Trophoblast cell (in vitro differentiated cells and primary cell): Measurements from ENCODE around the gene SDK2.
"Not testable (repeated sequence)": the region's sequence is repeated elsewhere in the genome, so short reads cannot be mapped to it uniquely, and the experiment has no call there.

Experiments
- DNase-seq, 2 donors: peaks; one replicate each; pipeline ENCODE4 v3.0.0-alpha.2; 2016
- H2AFZ ChIP-seq: 2 replicates; pipeline ENCODE4 v1.6.1; 2013; ENCODE audit warnings: low read length, moderate library complexity, mild to moderate bottlenecking; ENCODE audit not compliant: insufficient read depth, poor library complexity
- H2AK5ac ChIP-seq: 2 replicates; pipeline ENCODE4 v1.6.1; 2013; ENCODE audit warnings: mild to moderate bottlenecking, low read length
- H2BK120ac ChIP-seq: 2 replicates; pipeline ENCODE4 v1.6.1; 2013; ENCODE audit warnings: low read length, mild to moderate bottlenecking, moderate library complexity; ENCODE audit not compliant: insufficient read depth, poor library complexity
- H2BK12ac ChIP-seq: 2 replicates; pipeline ENCODE4 v1.6.1; 2013; ENCODE audit warnings: mild to moderate bottlenecking, low read length, moderate library complexity
- H2BK5ac ChIP-seq: 2 replicates; pipeline ENCODE4 v1.6.1; 2013; ENCODE audit warnings: low read length, low read depth, moderate library complexity, mild to moderate bottlenecking; ENCODE audit not compliant: poor library complexity
- H3K14ac ChIP-seq: 2 replicates; pipeline ENCODE4 v1.6.1; 2013; ENCODE audit warnings: mild to moderate bottlenecking, low read length
- H3K18ac ChIP-seq: 2 replicates; pipeline ENCODE4 v1.6.1; 2013; ENCODE audit warnings: mild to moderate bottlenecking, low read length
- H3K23ac ChIP-seq: 2 replicates; pipeline ENCODE4 v1.6.1; 2013; ENCODE audit warnings: low read length
- H3K27ac ChIP-seq: 2 replicates; pipeline ENCODE4 v1.5.1; 2013; ENCODE audit warnings: low read depth, mild to moderate bottlenecking, inconsistent platforms, low read length, moderate library complexity
- H3K27me3 ChIP-seq: 2 replicates; pipeline ENCODE4 v1.6.1; 2013; ENCODE audit warnings: inconsistent platforms, mild to moderate bottlenecking, low read length, moderate library complexity; ENCODE audit not compliant: insufficient read depth
- H3K36me3 ChIP-seq, 2 experiments: 1 replicate in 1 of 2; 2 replicates in 1 of 2; pipeline ENCODE4 v1.6.1; 2013; ENCODE audit warnings: low read length in 2 of 2, mild to moderate bottlenecking in 2 of 2, moderate library complexity in 1 of 2; ENCODE audit not compliant: insufficient read depth in 2 of 2, control insufficient read depth in 1 of 2
- H3K4ac ChIP-seq: 2 replicates; pipeline ENCODE4 v1.6.1; 2013; ENCODE audit warnings: low read depth, mild to moderate bottlenecking, low read length, moderate library complexity
- H3K4me1 ChIP-seq, 2 experiments: 1 replicate in 1 of 2; 2 replicates in 1 of 2; pipeline ENCODE4 v1.6.1; 2013; ENCODE audit warnings: low read length in 2 of 2, mild to moderate bottlenecking in 2 of 2, moderate library complexity in 1 of 2; ENCODE audit not compliant: insufficient read depth in 2 of 2, control insufficient read depth in 1 of 2
- H3K4me2 ChIP-seq: 2 replicates; pipeline ENCODE4 v1.6.1; 2013; ENCODE audit warnings: inconsistent platforms, mild to moderate bottlenecking, low read length, moderate library complexity
- H3K4me3 ChIP-seq: 2 replicates; pipeline ENCODE4 v1.5.1; 2013; ENCODE audit warnings: mild to moderate bottlenecking, low read depth, low read length, inconsistent platforms
- H3K79me1 ChIP-seq: one replicate; pipeline ENCODE4 v1.6.1; 2013; ENCODE audit warnings: low read length
- H3K79me2 ChIP-seq: 2 replicates; pipeline ENCODE4 v1.6.1; 2013; ENCODE audit warnings: low read length, mild to moderate bottlenecking; ENCODE audit not compliant: control insufficient read depth, insufficient read depth, poor library complexity
- H3K9ac ChIP-seq: 2 replicates; pipeline ENCODE4 v1.6.1; 2013; ENCODE audit warnings: mild to moderate bottlenecking, low read length
- H3K9me3 ChIP-seq: 2 replicates; pipeline ENCODE4 v1.6.1; 2013; ENCODE audit warnings: low read depth, mild to moderate bottlenecking, control low read depth, inconsistent platforms, low read length; ENCODE audit not compliant: insufficient read depth
- H4K12ac ChIP-seq: 2 replicates; pipeline ENCODE4 v1.6.1; 2013; ENCODE audit warnings: low read depth, mild to moderate bottlenecking, low read length, moderate library complexity
- H4K8ac ChIP-seq: 2 replicates; pipeline ENCODE4 v1.6.1; 2013; ENCODE audit warnings: low read depth, mild to moderate bottlenecking, low read length, moderate library complexity
- H4K91ac ChIP-seq: one replicate; pipeline ENCODE4 v1.6.1; 2013; ENCODE audit warnings: low read depth, mild to moderate bottlenecking, low read length, moderate library complexity
- WGBS: extraction: QIAGEN DNeasy Blood & Tissue Kit; methylation state at CpG from one replicate; pipeline ENCODE4 v1.1.7; 2013; ENCODE audit warnings: missing lambda C conversion rate; ENCODE audit not compliant: insufficient read length, insufficient coverage; ENCODE audit errors: extremely low coverage; 5-methylcytosine and 5-hydroxymethylcytosine counted together

SDK2 gene

GRCh38 chr17:73312887-73313286 lies 331.4 kb downstream of the SDK2 start:
- WGBS, result no CpG with 5 or more reads among the region's 11 CpGs
- not testable (repeated sequence) for H2BK12ac ChIP-seq, H3K9ac ChIP-seq

GRCh38 chr17:73311781-73312641 lies 332.2 kb downstream of the SDK2 start, which contains the start of gene CDC42EP4:
Gene CDC42EP4, minus strand, starts transcription at chr17:73312001. Its CDS starts 25,501 bp downstream, at chr17:73286500.
- Histone ChIP-seq H2AK5ac (peak within 1 kb of the TSS; percentile 2), H2AFZ (peak within 1 kb of the TSS; percentile 90), H3K4ac (peak within 1 kb of the TSS; percentile 99), H4K8ac (peak within 1 kb of the TSS; percentile 96), H3K23ac (no peak within 1 kb of the TSS), H3K27me3 (no peaks in the 10 kb centered on the region), H3K18ac (peak within 1 kb of the TSS; percentile 98), H4K12ac (peak within 1 kb of the TSS; percentile 83), H2BK5ac (peak within 1 kb of the TSS; percentile 93), H3K4me2 (peak within 1 kb of the TSS; percentile 98), H3K9ac (peak within 1 kb of the TSS; percentile 90), H3K9me3 (no peaks in the 10 kb centered on the region), H3K79me1 (peaks cover 38% of the 10 kb centered on the region), H2BK12ac (peak within 1 kb of the TSS; percentile 80), H3K4me1 (peaks cover 24 to 28% of the 10 kb centered on the region in 2 experiments), H3K79me2 (peaks cover 31% of the 10 kb centered on the region), H2BK120ac (peak within 1 kb of the TSS; percentile 89), H3K4me3 (peak within 1 kb of the TSS; percentile 87), H3K14ac (peak within 1 kb of the TSS; percentile 97), H3K27ac (peak within 1 kb of the TSS; percentile 95), H3K36me3 (peaks cover 1 to 5% of the 10 kb centered on the region in 2 experiments), H4K91ac (peak within 1 kb of the TSS; percentile 98)
- DNase-seq, result peak; percentile 97
- no CpG with 5 or more reads among the region's 71 CpGs for WGBS

More at GRCh38 chr17:73312887-73313286, 331.4 kb downstream of the SDK2 start:
- H2BK120ac ChIP-seq, H3K4me3 ChIP-seq, H3K14ac ChIP-seq, H3K27me3 ChIP-seq, H3K23ac ChIP-seq, H4K91ac ChIP-seq, H3K36me3 ChIP-seq, H2AFZ ChIP-seq, H3K9me3 ChIP-seq, H3K4ac ChIP-seq, DNase-seq, H3K27ac ChIP-seq, H4K12ac ChIP-seq, H4K8ac ChIP-seq, H2AK5ac ChIP-seq, H2BK5ac ChIP-seq, H3K18ac ChIP-seq: not testable (repeated sequence)
- Histone ChIP-seq H3K79me1 (peaks cover 35% of the 10 kb centered on the region), H3K4me2 (peak overlapping the region; percentile 98), H3K79me2 (peaks cover 28% of the 10 kb centered on the region), H3K4me1 (peaks cover 21 to 28% of the 10 kb centered on the region in 2 experiments)

- Histone ChIP-seq H3K4me1 (peaks cover 30 to 32% of the 10 kb centered on the region in 2 experiments), H2AFZ (peak overlapping the region; percentile 1)
These were observed 332.8 kb downstream of the SDK2 start for GRCh38 chr17:73311428-73311780.

GRCh38 chr17:73309727-73310596 lies 334.3 kb downstream of the SDK2 start:
- Histone ChIP-seq H3K36me3 (peaks cover 4 to 5% of the 10 kb centered on the region in 2 experiments), H3K4me2 (peak overlapping the region; percentile 98), H3K9ac (peak overlapping the region; percentile 89), H3K14ac (peak overlapping the region; percentile 97), H2BK12ac (peak overlapping the region; percentile 92), H3K27ac (peak overlapping the region; percentile 95), H3K4me1 (peaks cover 39 to 45% of the 10 kb centered on the region in 2 experiments), H3K79me1 (peaks cover 48% of the 10 kb centered on the region), H4K8ac (peak overlapping the region; percentile 96), H2BK120ac (peak overlapping the region; percentile 94), H2AFZ (peak overlapping the region; percentile 70), H2AK5ac (peak overlapping the region; percentile 98), H4K12ac (peak overlapping the region; percentile 72), H3K9me3 (no peaks in the 10 kb centered on the region), H3K18ac (peak overlapping the region; percentile 98), H3K79me2 (peaks cover 38% of the 10 kb centered on the region), H3K23ac (no peak overlapping the region), H3K4ac (peak overlapping the region; percentile 99), H3K4me3 (peak overlapping the region; percentile 87), H4K91ac (peak overlapping the region; percentile 98), H2BK5ac (peak overlapping the region; percentile 93), H3K27me3 (no peaks in the 10 kb centered on the region)
- no CpG with 5 or more reads among the region's 21 CpGs for WGBS
- no peak for DNase-seq

More at GRCh38 chr17:73311428-73311780, 332.8 kb downstream of the SDK2 start:
- H3K4me3 ChIP-seq, result peak overlapping the region; percentile 87
- no peak overlapping the region for H3K23ac ChIP-seq
- no peaks in the 10 kb centered on the region for H3K9me3 ChIP-seq
- H4K12ac ChIP-seq, result peak overlapping the region; percentile 1
- peak overlapping the region; percentile 12 for H2BK120ac ChIP-seq
- DNase-seq, result no peak
- peaks cover 36% of the 10 kb centered on the region for H3K79me2 ChIP-seq
- H3K27ac ChIP-seq, result peak overlapping the region; percentile 95
- peak overlapping the region; percentile 73 for H2BK5ac ChIP-seq
- peak overlapping the region; percentile 90 for H3K9ac ChIP-seq
- peak overlapping the region; percentile 18 for H3K18ac ChIP-seq
- peak overlapping the region; percentile 30 for H4K8ac ChIP-seq
- H3K27me3 ChIP-seq, result no peaks in the 10 kb centered on the region
- no CpG with 5 or more reads among the region's 38 CpGs for WGBS
- peak overlapping the region; percentile 37 for H3K4ac ChIP-seq
- peak overlapping the region; percentile 98 for H4K91ac ChIP-seq
- peak overlapping the region; percentile 98 for H3K4me2 ChIP-seq
- H2AK5ac ChIP-seq, result peak overlapping the region; percentile 2
- H3K14ac ChIP-seq, result peak overlapping the region; percentile 14
- H2BK12ac ChIP-seq, result no peak overlapping the region
- H3K79me1 ChIP-seq, result peaks cover 41% of the 10 kb centered on the region
- H3K36me3 ChIP-seq, result peaks cover 4 to 5% of the 10 kb centered on the region in 2 experiments
